ENCODE data around the gene CXCL14.

The CXCL14 gene

GRCh38 chr5:135593886-135594285 lies 15.1 kb upstream of the CXCL14 start:
- no peak for TF ChIP-seq CTCF (IDR thresholded peaks at IDR 0.05; ENCODE audit: unreplicated experiment in 3 of 3)
- H3K4me3 Mint-ChIP-seq, result no peak overlapping the region
- no peak overlapping the region for H3K27ac Mint-ChIP-seq
- no peaks in the 10 kb centered on the region for H3K4me1 Mint-ChIP-seq
- peaks cover 36% of the 10 kb centered on the region for H3K27me3 Mint-ChIP-seq (ENCODE audit: low read depth)
- H3K9me3 Mint-ChIP-seq, result no peaks in the 10 kb centered on the region
- no peaks in the 10 kb centered on the region for H3K36me3 Mint-ChIP-seq (ENCODE audit: low read depth)

GRCh38 chr5:135593141-135593540 lies 14.3 kb upstream of the CXCL14 start:
- no peaks in the 10 kb centered on the region for H3K9me3 Mint-ChIP-seq
- peaks cover 28% of the 10 kb centered on the region for H3K27me3 Mint-ChIP-seq (ENCODE audit: low read depth)
- no peak overlapping the region for H3K4me3 Mint-ChIP-seq
- no peaks in the 10 kb centered on the region for H3K4me1 Mint-ChIP-seq
- H3K27ac Mint-ChIP-seq, result no peak overlapping the region
- H3K36me3 Mint-ChIP-seq (ENCODE audit: low read depth), result no peaks in the 10 kb centered on the region
- TF ChIP-seq CTCF (IDR thresholded peaks at IDR 0.05; ENCODE audit: unreplicated experiment in 3 of 3), result no peak

- peaks cover 23% of the 10 kb centered on the region for H3K27me3 Mint-ChIP-seq (ENCODE audit: low read depth)
Measured at GRCh38 chr5:135592312-135593045, 13.7 kb upstream of the CXCL14 start.

GRCh38 chr5:135591277-135591676 lies 12.5 kb upstream of the CXCL14 start:
- no peak overlapping the region for H3K27ac Mint-ChIP-seq
- H3K27me3 Mint-ChIP-seq (ENCODE audit: low read depth), result peaks cover 23% of the 10 kb centered on the region
- no peaks in the 10 kb centered on the region for H3K4me1 Mint-ChIP-seq
- H3K9me3 Mint-ChIP-seq, result no peaks in the 10 kb centered on the region
- no peak for TF ChIP-seq CTCF (IDR thresholded peaks at IDR 0.05; ENCODE audit: unreplicated experiment in 3 of 3)
- H3K36me3 Mint-ChIP-seq (ENCODE audit: low read depth), result no peaks in the 10 kb centered on the region
- no peak overlapping the region for H3K4me3 Mint-ChIP-seq

More at GRCh38 chr5:135592312-135593045, 13.7 kb upstream of the CXCL14 start:
- no peaks in the 10 kb centered on the region for H3K36me3 Mint-ChIP-seq (ENCODE audit: low read depth)
- TF ChIP-seq CTCF (IDR thresholded peaks at IDR 0.05; ENCODE audit: unreplicated experiment in 3 of 3), result no peak
- no peaks in the 10 kb centered on the region for H3K4me1 Mint-ChIP-seq
- H3K27ac Mint-ChIP-seq, result no peak overlapping the region
- no peak overlapping the region for H3K4me3 Mint-ChIP-seq
- H3K9me3 Mint-ChIP-seq, result no peaks in the 10 kb centered on the region

- H3K27ac Mint-ChIP-seq, result no peak overlapping the region
- no peaks in the 10 kb centered on the region for H3K4me1 Mint-ChIP-seq
- no peak overlapping the region for H3K4me3 Mint-ChIP-seq
- H3K36me3 Mint-ChIP-seq (ENCODE audit: low read depth), result no peaks in the 10 kb centered on the region
- TF ChIP-seq CTCF (IDR thresholded peaks at IDR 0.05; ENCODE audit: unreplicated experiment in 3 of 3), result no peak
- H3K9me3 Mint-ChIP-seq, result no peaks in the 10 kb centered on the region
- peaks cover 25% of the 10 kb centered on the region for H3K27me3 Mint-ChIP-seq (ENCODE audit: low read depth)
Measured at GRCh38 chr5:135589152-135589551, 10.4 kb upstream of the CXCL14 start.

Data from nephron (organoid).